ENCODE measurements around the gene GCGR. TPM values are rescaled to one million over a fixed set of nuclear protein-coding genes. Genes with fewer than 3 reads are reported as not detected.

GCGR gene
- not detected for total RNA-seq

- no peak for DNase-seq
Measured at GRCh38 chr17:81803728-81804558, at the start of gene GCGR. TSS of gene GCGR (plus strand) at chr17:81804150. CDS start at chr17:81809019, 4,869 bp downstream.

- DNase-seq, result no peak
Measured at GRCh38 chr17:81792675-81793615, 11.0 kb upstream of the GCGR start.

- no peak for DNase-seq
Measured at GRCh38 chr17:81794074-81794476, 9.9 kb upstream of the GCGR start.

- no peak for DNase-seq
Measured at GRCh38 chr17:81794509-81794908, 9.4 kb upstream of the GCGR start.

- no peak for DNase-seq
Measured at GRCh38 chr17:81801327-81801726, 2.6 kb upstream of the GCGR start.

GRCh38 chr17:81802048-81802758 lies 1.7 kb upstream of the GCGR start:
- DNase-seq, result no peak

GRCh38 chr17:81802856-81803643 lies 900 bp upstream of the GCGR start:
- DNase-seq, result no peak

- no peak for DNase-seq
Measured at GRCh38 chr17:81804559-81805399, 829 bp downstream of the GCGR start.

GRCh38 chr17:81805707-81806460 lies 1.9 kb downstream of the GCGR start:
- DNase-seq, result no peak

- no peak for DNase-seq
Measured at GRCh38 chr17:81806461-81807209, 2.7 kb downstream of the GCGR start.

GRCh38 chr17:81807210-81807719 lies 3.3 kb downstream of the GCGR start:
- no peak for DNase-seq

GRCh38 chr17:81807839-81808238 lies 3.9 kb downstream of the GCGR start:
- DNase-seq, result no peak

- DNase-seq, result no peak
Measured at GRCh38 chr17:81808778-81809555, 5.0 kb downstream of the GCGR start.

GRCh38 chr17:81809556-81809998 lies 5.6 kb downstream of the GCGR start:
- DNase-seq, result no peak

GRCh38 chr17:81810476-81810875 lies 6.5 kb downstream of the GCGR start:
- DNase-seq, result no peak

- DNase-seq, result no peak
Measured at GRCh38 chr17:81810892-81811704, 7.1 kb downstream of the GCGR start.

Data from effector CD4-positive, alpha-beta T cell (primary cell).